GM23338 (cell line): ENCODE data around the gene TGFBI. TPM values are rescaled to one million over a fixed set of nuclear protein-coding genes. Genes with fewer than 3 reads are reported as not detected.

ENCODE experiments used
- ATAC-seq: fragments of 200-7000 bp; cut with Tn5 transposase; 3 replicates; pipeline ENCODE4 v1.9.1; 2020
- DNase-seq: peaks from one replicate; pipeline ENCODE4 v3.0.0-alpha.2; 2015; ENCODE audit warnings: low spot score
- H2AFZ ChIP-seq: fragments of 200-600 bp; sonication (generic); 2 replicates; pipeline ENCODE4 v1.8.0; 2016; ENCODE audit warnings: antibody characterized with exemption, mild to moderate bottlenecking, moderate library complexity
- H3F3A ChIP-seq: fragments of 200-600 bp; sonication (generic); replicated peaks from 2 replicates; pipeline ENCODE4 v1.8.0; 2017; ENCODE audit warnings: antibody characterized with exemption, mixed run types, low read depth
- H3K27ac ChIP-seq: fragments of 200-600 bp; sonication (generic); 2 replicates; pipeline ENCODE4 v1.6.1; 2016; ENCODE audit warnings: low read depth
- H3K27me3 ChIP-seq: fragments of 200-600 bp; sonication (generic); 2 replicates; pipeline ENCODE4 v1.8.0; 2016; ENCODE audit warnings: mild to moderate bottlenecking, mixed run types, moderate library complexity; ENCODE audit not compliant: insufficient read depth
- H3K36me3 ChIP-seq: fragments of 200-600 bp; sonication (generic); 2 replicates; pipeline ENCODE4 v1.8.0; 2016; ENCODE audit warnings: mild to moderate bottlenecking; ENCODE audit not compliant: insufficient read depth
- H3K4me1 ChIP-seq: fragments of 200-600 bp; sonication (generic); 2 replicates; pipeline ENCODE4 v1.8.0; 2016; ENCODE audit warnings: mild to moderate bottlenecking, moderate library complexity; ENCODE audit not compliant: insufficient read depth
- H3K4me2 ChIP-seq: fragments of 200-600 bp; sonication (generic); 2 replicates; pipeline ENCODE4 v1.7.1; 2017; ENCODE audit warnings: mixed run types
- H3K4me3 ChIP-seq: fragments of 200-600 bp; sonication (generic); 2 replicates; pipeline ENCODE4 v1.6.1; 2016; ENCODE audit warnings: mixed run types
- H3K79me2 ChIP-seq: fragments of 200-600 bp; sonication (generic); replicated peaks from 2 replicates; pipeline ENCODE4 v1.8.0; 2017; ENCODE audit warnings: mild to moderate bottlenecking; ENCODE audit not compliant: insufficient read depth
- H3K9me2 ChIP-seq: fragments of 200-600 bp; sonication (generic); 2 replicates; pipeline ENCODE4 v1.8.0; 2017; ENCODE audit not compliant: insufficient read depth
- H4K20me1 ChIP-seq: fragments of 200-600 bp; sonication (generic); replicated peaks from 2 replicates; pipeline ENCODE4 v1.8.0; 2017; ENCODE audit warnings: mild to moderate bottlenecking; ENCODE audit not compliant: insufficient read depth
- H3K27ac Mint-ChIP-seq: 2 replicates; pipeline ENCODE4 v1.8.0; 2020; ENCODE audit warnings: inconsistent platforms, mild to moderate bottlenecking, moderate library complexity, mixed read lengths
- H3K27me3 Mint-ChIP-seq: 3 replicates; pipeline ENCODE4 v1.8.0; 2022; ENCODE audit warnings: low read depth, mild to moderate bottlenecking, moderate library complexity, mixed read lengths, inconsistent platforms; ENCODE audit not compliant: insufficient read depth, poor library complexity
- H3K36me3 Mint-ChIP-seq: 3 replicates; pipeline ENCODE4 v1.8.0; 2021; ENCODE audit warnings: low read depth, mild to moderate bottlenecking, inconsistent platforms, moderate library complexity, mixed read lengths
- H3K4me1 Mint-ChIP-seq: 3 replicates; pipeline ENCODE4 v1.8.0; 2020; ENCODE audit warnings: mild to moderate bottlenecking, inconsistent platforms, mixed read lengths
- H3K4me3 Mint-ChIP-seq: 3 replicates; pipeline ENCODE4 v1.8.0; 2021; ENCODE audit warnings: moderate library complexity, mild to moderate bottlenecking, inconsistent platforms, mixed read lengths
- H3K9me3 Mint-ChIP-seq: 3 replicates; pipeline ENCODE4 v1.8.0; 2020; ENCODE audit warnings: moderate library complexity, mild to moderate bottlenecking, inconsistent platforms, mixed read lengths
- CREB1 ChIP-seq: fragments of 250-450 bp; sonication (Bioruptor Pico); IDR thresholded peaks from 2 replicates; pipeline ENCODE4 v1.5.0; 2020; ENCODE audit warnings: low read depth, mild to moderate bottlenecking, moderate library complexity
- CTCF ChIP-seq, 2 experiments: fragments of 200-600 bp in 1 of 2; sonication (generic) in 1 of 2; conservative IDR thresholded peaks; 2 replicates each; pipeline versions ENCODE4 v1.5.1 to v1.6.1; 2016 to 2017; ENCODE audit warnings: antibody characterized with exemption in 2 of 2, low read depth in 2 of 2, mild to moderate bottlenecking in 2 of 2, moderate library complexity in 1 of 2
- ETS1 ChIP-seq: IDR thresholded peaks from 2 replicates; pipeline ENCODE4 v1.6.1; 2016; ENCODE audit warnings: antibody characterized with exemption
- EZH2 ChIP-seq: fragments of 200-600 bp; sonication (generic); IDR thresholded peaks from one replicate; pipeline ENCODE4 v1.8.0; 2017; ENCODE audit warnings: antibody characterized with exemption, mild to moderate bottlenecking, low read depth; ENCODE audit not compliant: unreplicated experiment
- EZH2phosphoT487 ChIP-seq: fragments of 200-600 bp; sonication (generic); IDR thresholded peaks from one replicate; pipeline ENCODE4 v1.8.1; 2018; ENCODE audit warnings: antibody characterized with exemption; ENCODE audit not compliant: unreplicated experiment
- JUNB ChIP-seq: IDR thresholded peaks from one replicate; pipeline ENCODE4 v1.6.1; 2016; ENCODE audit warnings: antibody characterized with exemption; ENCODE audit not compliant: unreplicated experiment
- NANOG ChIP-seq: IDR thresholded peaks from 2 replicates; pipeline ENCODE4 v1.6.1; 2016; ENCODE audit warnings: antibody characterized with exemption, borderline replicate concordance
- POLR2AphosphoS5 ChIP-seq: IDR thresholded peaks from 2 replicates; pipeline ENCODE4 v1.6.1; 2016; ENCODE audit warnings: antibody characterized with exemption, low read depth
- REST ChIP-seq: IDR thresholded peaks from one replicate; pipeline ENCODE4 v1.6.1; 2018; ENCODE audit warnings: antibody characterized with exemption; ENCODE audit not compliant: unreplicated experiment
- STAT1 ChIP-seq: IDR thresholded peaks from one replicate; pipeline ENCODE4 v1.6.1; 2016; ENCODE audit warnings: antibody characterized with exemption; ENCODE audit not compliant: unreplicated experiment
- ZNF114 ChIP-seq: fragments of 250-450 bp; sonication (Bioruptor Pico); IDR thresholded peaks from 2 replicates; pipeline ENCODE4 v1.5.0; 2020; ENCODE audit warnings: mild to moderate bottlenecking, moderate library complexity
- ZNF331 ChIP-seq: fragments of 250-450 bp; sonication (Bioruptor Pico); IDR thresholded peaks from 2 replicates; pipeline ENCODE4 v1.5.0; 2020; ENCODE audit warnings: low read depth, mild to moderate bottlenecking, moderate library complexity
- ZNF462 ChIP-seq: fragments of 250-450 bp; sonication (Bioruptor Pico); IDR thresholded peaks from 2 replicates; pipeline ENCODE4 v1.5.0; 2020; ENCODE audit warnings: mild to moderate bottlenecking, moderate library complexity
- polyA plus RNA-seq: library from polyadenylated mRNA; unstranded; fragments of >200 nt; fragmentation: Nextera tagmentation; extraction: Ambion mirVana; gene quantifications from 2 replicates; pipeline ENCODE4 v1.2.1, GENCODE V29; 2016
- total RNA-seq: library from RNA; depleted of rRNA; stranded (reverse); fragments of >200 nt; shearing (Covaris generic); gene quantifications from 2 replicates; pipeline ENCODE4 v1.2.3, GENCODE V29; 2014

TGFBI gene
- total and polyA plus RNA-seq, 2 experiments from 2014 or later, result 8.9 to 9.4 TPM

- Histone ChIP-seq H3K27me3 (no peaks in the 10 kb centered on the region), H3K4me1 (no peaks in the 10 kb centered on the region), H3K27ac (no peak overlapping the region), H3K36me3 (no peaks in the 10 kb centered on the region), H2AFZ (no peak overlapping the region), H3F3A (no peaks in the 10 kb centered on the region), H4K20me1 (no peaks in the 10 kb centered on the region), H3K4me3 (no peak overlapping the region), H3K4me2 (no peak overlapping the region), H3K9me2 (no peaks in the 10 kb centered on the region), H3K79me2 (no peaks in the 10 kb centered on the region)
- TF ChIP-seq ZNF331 (CRISPR knock-in tag) (no peak), CTCF (conservative IDR thresholded peaks at IDR 0.05; ENCODE audit: low read depth in 2 of 2) (no peak), EZH2 (no peak), POLR2AphosphoS5 (no peak), STAT1 (no peak), ZNF114 (CRISPR knock-in tag) (no peak), ETS1 (no peak), NANOG (no peak), CREB1 (CRISPR knock-in tag) (no peak), EZH2phosphoT487 (no peak), JUNB (no peak), ZNF462 (no peak), REST (no peak)
- no peak overlapping the region for H3K4me3 Mint-ChIP-seq
- H3K27ac Mint-ChIP-seq, result no peak overlapping the region
- DNase-seq (no peak), ATAC-seq (no peak)
- H3K36me3 Mint-ChIP-seq, result no peaks in the 10 kb centered on the region
- H3K9me3 Mint-ChIP-seq, result no peaks in the 10 kb centered on the region
- no peaks in the 10 kb centered on the region for H3K4me1 Mint-ChIP-seq
- peaks cover 6% of the 10 kb centered on the region for H3K27me3 Mint-ChIP-seq
Measured at GRCh38 chr5:136005476-136005875, 23.3 kb upstream of the TGFBI start.
